GM23338 (cell line): ENCODE data around the gene ARPP21. TPM values are rescaled to one million over a fixed set of nuclear protein-coding genes. Genes with fewer than 3 reads are reported as not detected.

Experiments used
- ATAC-seq: fragments of 200-7000 bp; cut with Tn5 transposase; 3 replicates; pipeline ENCODE4 v1.9.1; 2020
- DNase-seq: peaks from one replicate; pipeline ENCODE4 v3.0.0-alpha.2; 2015; ENCODE audit warnings: low spot score
- H2AFZ ChIP-seq: fragments of 200-600 bp; sonication (generic); 2 replicates; pipeline ENCODE4 v1.8.0; 2016; ENCODE audit warnings: antibody characterized with exemption, mild to moderate bottlenecking, moderate library complexity
- H3F3A ChIP-seq: fragments of 200-600 bp; sonication (generic); replicated peaks from 2 replicates; pipeline ENCODE4 v1.8.0; 2017; ENCODE audit warnings: antibody characterized with exemption, mixed run types, low read depth
- H3K27ac ChIP-seq: fragments of 200-600 bp; sonication (generic); 2 replicates; pipeline ENCODE4 v1.6.1; 2016; ENCODE audit warnings: low read depth
- H3K27me3 ChIP-seq: fragments of 200-600 bp; sonication (generic); 2 replicates; pipeline ENCODE4 v1.8.0; 2016; ENCODE audit warnings: mild to moderate bottlenecking, mixed run types, moderate library complexity; ENCODE audit not compliant: insufficient read depth
- H3K36me3 ChIP-seq: fragments of 200-600 bp; sonication (generic); 2 replicates; pipeline ENCODE4 v1.8.0; 2016; ENCODE audit warnings: mild to moderate bottlenecking; ENCODE audit not compliant: insufficient read depth
- H3K4me1 ChIP-seq: fragments of 200-600 bp; sonication (generic); 2 replicates; pipeline ENCODE4 v1.8.0; 2016; ENCODE audit warnings: mild to moderate bottlenecking, moderate library complexity; ENCODE audit not compliant: insufficient read depth
- H3K4me2 ChIP-seq: fragments of 200-600 bp; sonication (generic); 2 replicates; pipeline ENCODE4 v1.7.1; 2017; ENCODE audit warnings: mixed run types
- H3K4me3 ChIP-seq: fragments of 200-600 bp; sonication (generic); 2 replicates; pipeline ENCODE4 v1.6.1; 2016; ENCODE audit warnings: mixed run types
- H3K79me2 ChIP-seq: fragments of 200-600 bp; sonication (generic); replicated peaks from 2 replicates; pipeline ENCODE4 v1.8.0; 2017; ENCODE audit warnings: mild to moderate bottlenecking; ENCODE audit not compliant: insufficient read depth
- H3K9me2 ChIP-seq: fragments of 200-600 bp; sonication (generic); 2 replicates; pipeline ENCODE4 v1.8.0; 2017; ENCODE audit not compliant: insufficient read depth
- H4K20me1 ChIP-seq: fragments of 200-600 bp; sonication (generic); replicated peaks from 2 replicates; pipeline ENCODE4 v1.8.0; 2017; ENCODE audit warnings: mild to moderate bottlenecking; ENCODE audit not compliant: insufficient read depth
- H3K27ac Mint-ChIP-seq: 2 replicates; pipeline ENCODE4 v1.8.0; 2020; ENCODE audit warnings: inconsistent platforms, mild to moderate bottlenecking, moderate library complexity, mixed read lengths
- H3K27me3 Mint-ChIP-seq: 3 replicates; pipeline ENCODE4 v1.8.0; 2022; ENCODE audit warnings: low read depth, mild to moderate bottlenecking, moderate library complexity, mixed read lengths, inconsistent platforms; ENCODE audit not compliant: insufficient read depth, poor library complexity
- H3K36me3 Mint-ChIP-seq: 3 replicates; pipeline ENCODE4 v1.8.0; 2021; ENCODE audit warnings: low read depth, mild to moderate bottlenecking, inconsistent platforms, moderate library complexity, mixed read lengths
- H3K4me1 Mint-ChIP-seq: 3 replicates; pipeline ENCODE4 v1.8.0; 2020; ENCODE audit warnings: mild to moderate bottlenecking, inconsistent platforms, mixed read lengths
- H3K4me3 Mint-ChIP-seq: 3 replicates; pipeline ENCODE4 v1.8.0; 2021; ENCODE audit warnings: moderate library complexity, mild to moderate bottlenecking, inconsistent platforms, mixed read lengths
- H3K9me3 Mint-ChIP-seq: 3 replicates; pipeline ENCODE4 v1.8.0; 2020; ENCODE audit warnings: moderate library complexity, mild to moderate bottlenecking, inconsistent platforms, mixed read lengths
- CREB1 ChIP-seq: fragments of 250-450 bp; sonication (Bioruptor Pico); IDR thresholded peaks from 2 replicates; pipeline ENCODE4 v1.5.0; 2020; ENCODE audit warnings: low read depth, mild to moderate bottlenecking, moderate library complexity
- ETS1 ChIP-seq: IDR thresholded peaks from 2 replicates; pipeline ENCODE4 v1.6.1; 2016; ENCODE audit warnings: antibody characterized with exemption
- EZH2 ChIP-seq: fragments of 200-600 bp; sonication (generic); IDR thresholded peaks from one replicate; pipeline ENCODE4 v1.8.0; 2017; ENCODE audit warnings: antibody characterized with exemption, mild to moderate bottlenecking, low read depth; ENCODE audit not compliant: unreplicated experiment
- EZH2phosphoT487 ChIP-seq: fragments of 200-600 bp; sonication (generic); IDR thresholded peaks from one replicate; pipeline ENCODE4 v1.8.1; 2018; ENCODE audit warnings: antibody characterized with exemption; ENCODE audit not compliant: unreplicated experiment
- JUNB ChIP-seq: IDR thresholded peaks from one replicate; pipeline ENCODE4 v1.6.1; 2016; ENCODE audit warnings: antibody characterized with exemption; ENCODE audit not compliant: unreplicated experiment
- NANOG ChIP-seq: IDR thresholded peaks from 2 replicates; pipeline ENCODE4 v1.6.1; 2016; ENCODE audit warnings: antibody characterized with exemption, borderline replicate concordance
- POLR2AphosphoS5 ChIP-seq: IDR thresholded peaks from 2 replicates; pipeline ENCODE4 v1.6.1; 2016; ENCODE audit warnings: antibody characterized with exemption, low read depth
- STAT1 ChIP-seq: IDR thresholded peaks from one replicate; pipeline ENCODE4 v1.6.1; 2016; ENCODE audit warnings: antibody characterized with exemption; ENCODE audit not compliant: unreplicated experiment
- ZNF114 ChIP-seq: fragments of 250-450 bp; sonication (Bioruptor Pico); IDR thresholded peaks from 2 replicates; pipeline ENCODE4 v1.5.0; 2020; ENCODE audit warnings: mild to moderate bottlenecking, moderate library complexity
- ZNF331 ChIP-seq: fragments of 250-450 bp; sonication (Bioruptor Pico); IDR thresholded peaks from 2 replicates; pipeline ENCODE4 v1.5.0; 2020; ENCODE audit warnings: low read depth, mild to moderate bottlenecking, moderate library complexity
- polyA plus RNA-seq: library from polyadenylated mRNA; unstranded; fragments of >200 nt; fragmentation: Nextera tagmentation; extraction: Ambion mirVana; gene quantifications from 2 replicates; pipeline ENCODE4 v1.2.1, GENCODE V29; 2016
- total RNA-seq: library from RNA; depleted of rRNA; stranded (reverse); fragments of >200 nt; shearing (Covaris generic); gene quantifications from 2 replicates; pipeline ENCODE4 v1.2.3, GENCODE V29; 2014
- TF ChIP-seq, protein P1 (sequence below), 2 experiments: fragments of 200-600 bp in 1 of 2; sonication (generic) in 1 of 2; conservative IDR thresholded peaks; 2 replicates each; pipeline versions ENCODE4 v1.5.1 to v1.6.1; 2016 to 2017; ENCODE audit warnings: antibody characterized with exemption in 2 of 2, low read depth in 2 of 2, mild to moderate bottlenecking in 2 of 2, moderate library complexity in 1 of 2
- TF ChIP-seq, protein P2 (sequence below): fragments of 250-450 bp; sonication (Bioruptor Pico); IDR thresholded peaks from 2 replicates; pipeline ENCODE4 v1.5.0; 2020; ENCODE audit warnings: mild to moderate bottlenecking, moderate library complexity

ARPP21 gene
- total and polyA plus RNA-seq, 2 experiments from 2014 or later = not detected

DNA sequence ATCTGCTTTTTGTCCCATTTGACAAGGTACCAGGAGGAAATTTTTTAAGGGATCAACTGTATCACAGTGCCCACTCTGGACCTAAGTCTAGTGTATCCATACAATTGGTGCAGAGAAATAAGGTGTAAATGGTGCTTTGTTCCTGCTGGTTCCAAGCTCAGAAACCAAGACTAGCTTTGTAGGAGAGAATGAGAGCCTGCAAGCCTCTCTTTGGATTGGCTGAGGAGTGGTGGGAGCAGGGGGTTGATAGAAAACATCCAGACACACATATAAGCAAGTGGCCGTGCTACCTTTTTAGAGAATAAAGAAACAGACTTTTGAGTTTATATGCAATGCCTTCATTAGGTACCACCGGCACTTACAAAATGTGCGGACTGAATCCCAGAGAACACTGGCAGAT lies 45.8 kb downstream of the ARPP21 start:
- Histone ChIP-seq H3K9me2 (no peaks in the 10 kb centered on the region), H3K4me1 (no peaks in the 10 kb centered on the region; the same call in none of the 2 replicates), H2AFZ (no peak overlapping the region), H3K4me2 (no peak overlapping the region), H3K27me3 (no peaks in the 10 kb centered on the region), H3F3A (no peaks in the 10 kb centered on the region), H3K27ac (no peak overlapping the region), H3K36me3 (no peaks in the 10 kb centered on the region), H3K79me2 (no peaks in the 10 kb centered on the region), H3K4me3 (no peak overlapping the region), H4K20me1 (no peaks in the 10 kb centered on the region)
- no peak for TF ChIP-seq ETS1
- H3K4me3 Mint-ChIP-seq = no peak overlapping the region
- ATAC-seq (no peak), DNase-seq (no peak)
- peaks cover 2% of the 10 kb centered on the region; the same call in 1 of the 3 replicates for H3K4me1 Mint-ChIP-seq
- no peaks in the 10 kb centered on the region for H3K27me3 Mint-ChIP-seq
- H3K36me3 Mint-ChIP-seq = no peaks in the 10 kb centered on the region
- H3K9me3 Mint-ChIP-seq = no peaks in the 10 kb centered on the region
- no peak overlapping the region for H3K27ac Mint-ChIP-seq

DNA sequence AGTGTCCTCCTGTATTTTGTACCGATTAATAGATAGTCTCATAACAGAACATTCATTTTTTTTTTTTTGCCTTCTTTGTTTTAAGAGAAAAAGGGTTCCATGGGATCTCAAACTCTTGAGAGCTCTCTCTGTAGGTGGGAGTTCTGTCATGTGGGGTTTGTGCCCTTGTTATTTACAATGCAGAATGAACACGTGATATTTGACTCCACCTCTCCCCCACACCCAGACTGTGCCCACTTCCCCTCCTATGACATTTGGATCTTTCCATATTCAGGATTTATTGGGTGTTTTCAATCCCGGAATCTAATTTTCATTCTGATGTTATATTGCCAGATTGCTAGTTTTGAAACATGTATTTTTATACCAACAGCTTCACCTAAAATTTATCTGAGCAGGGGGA lies 49.5 kb downstream of the ARPP21 start:
- H2AFZ ChIP-seq = no peak overlapping the region
- no peaks in the 10 kb centered on the region for H4K20me1 ChIP-seq
- no peak overlapping the region for H3K27ac Mint-ChIP-seq
- DNase-seq = no peak
- H3K27me3 Mint-ChIP-seq = no peaks in the 10 kb centered on the region
- H3K4me3 Mint-ChIP-seq = no peak overlapping the region
- H3K4me2 ChIP-seq = no peak overlapping the region
- no peaks in the 10 kb centered on the region for H3K36me3 ChIP-seq
- H3F3A ChIP-seq = no peaks in the 10 kb centered on the region
- no peaks in the 10 kb centered on the region for H3K4me1 ChIP-seq
- no peak overlapping the region for H3K4me3 ChIP-seq
- H3K9me3 Mint-ChIP-seq = no peaks in the 10 kb centered on the region
- H3K27me3 ChIP-seq = no peaks in the 10 kb centered on the region
- H3K79me2 ChIP-seq = no peaks in the 10 kb centered on the region
- no peak for ATAC-seq
- H3K4me1 Mint-ChIP-seq = no peaks in the 10 kb centered on the region
- H3K36me3 Mint-ChIP-seq = no peaks in the 10 kb centered on the region
- no peak overlapping the region for H3K27ac ChIP-seq
- H3K9me2 ChIP-seq = no peaks in the 10 kb centered on the region
- no peak for TF ChIP-seq ZNF114 (CRISPR knock-in tag)
- TF ChIP-seq, protein P1, sequence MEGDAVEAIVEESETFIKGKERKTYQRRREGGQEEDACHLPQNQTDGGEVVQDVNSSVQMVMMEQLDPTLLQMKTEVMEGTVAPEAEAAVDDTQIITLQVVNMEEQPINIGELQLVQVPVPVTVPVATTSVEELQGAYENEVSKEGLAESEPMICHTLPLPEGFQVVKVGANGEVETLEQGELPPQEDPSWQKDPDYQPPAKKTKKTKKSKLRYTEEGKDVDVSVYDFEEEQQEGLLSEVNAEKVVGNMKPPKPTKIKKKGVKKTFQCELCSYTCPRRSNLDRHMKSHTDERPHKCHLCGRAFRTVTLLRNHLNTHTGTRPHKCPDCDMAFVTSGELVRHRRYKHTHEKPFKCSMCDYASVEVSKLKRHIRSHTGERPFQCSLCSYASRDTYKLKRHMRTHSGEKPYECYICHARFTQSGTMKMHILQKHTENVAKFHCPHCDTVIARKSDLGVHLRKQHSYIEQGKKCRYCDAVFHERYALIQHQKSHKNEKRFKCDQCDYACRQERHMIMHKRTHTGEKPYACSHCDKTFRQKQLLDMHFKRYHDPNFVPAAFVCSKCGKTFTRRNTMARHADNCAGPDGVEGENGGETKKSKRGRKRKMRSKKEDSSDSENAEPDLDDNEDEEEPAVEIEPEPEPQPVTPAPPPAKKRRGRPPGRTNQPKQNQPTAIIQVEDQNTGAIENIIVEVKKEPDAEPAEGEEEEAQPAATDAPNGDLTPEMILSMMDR (conservative IDR thresholded peaks at IDR 0.05; ENCODE audit: low read depth in 2 of 2) = no peak
- TF ChIP-seq, protein P2, sequence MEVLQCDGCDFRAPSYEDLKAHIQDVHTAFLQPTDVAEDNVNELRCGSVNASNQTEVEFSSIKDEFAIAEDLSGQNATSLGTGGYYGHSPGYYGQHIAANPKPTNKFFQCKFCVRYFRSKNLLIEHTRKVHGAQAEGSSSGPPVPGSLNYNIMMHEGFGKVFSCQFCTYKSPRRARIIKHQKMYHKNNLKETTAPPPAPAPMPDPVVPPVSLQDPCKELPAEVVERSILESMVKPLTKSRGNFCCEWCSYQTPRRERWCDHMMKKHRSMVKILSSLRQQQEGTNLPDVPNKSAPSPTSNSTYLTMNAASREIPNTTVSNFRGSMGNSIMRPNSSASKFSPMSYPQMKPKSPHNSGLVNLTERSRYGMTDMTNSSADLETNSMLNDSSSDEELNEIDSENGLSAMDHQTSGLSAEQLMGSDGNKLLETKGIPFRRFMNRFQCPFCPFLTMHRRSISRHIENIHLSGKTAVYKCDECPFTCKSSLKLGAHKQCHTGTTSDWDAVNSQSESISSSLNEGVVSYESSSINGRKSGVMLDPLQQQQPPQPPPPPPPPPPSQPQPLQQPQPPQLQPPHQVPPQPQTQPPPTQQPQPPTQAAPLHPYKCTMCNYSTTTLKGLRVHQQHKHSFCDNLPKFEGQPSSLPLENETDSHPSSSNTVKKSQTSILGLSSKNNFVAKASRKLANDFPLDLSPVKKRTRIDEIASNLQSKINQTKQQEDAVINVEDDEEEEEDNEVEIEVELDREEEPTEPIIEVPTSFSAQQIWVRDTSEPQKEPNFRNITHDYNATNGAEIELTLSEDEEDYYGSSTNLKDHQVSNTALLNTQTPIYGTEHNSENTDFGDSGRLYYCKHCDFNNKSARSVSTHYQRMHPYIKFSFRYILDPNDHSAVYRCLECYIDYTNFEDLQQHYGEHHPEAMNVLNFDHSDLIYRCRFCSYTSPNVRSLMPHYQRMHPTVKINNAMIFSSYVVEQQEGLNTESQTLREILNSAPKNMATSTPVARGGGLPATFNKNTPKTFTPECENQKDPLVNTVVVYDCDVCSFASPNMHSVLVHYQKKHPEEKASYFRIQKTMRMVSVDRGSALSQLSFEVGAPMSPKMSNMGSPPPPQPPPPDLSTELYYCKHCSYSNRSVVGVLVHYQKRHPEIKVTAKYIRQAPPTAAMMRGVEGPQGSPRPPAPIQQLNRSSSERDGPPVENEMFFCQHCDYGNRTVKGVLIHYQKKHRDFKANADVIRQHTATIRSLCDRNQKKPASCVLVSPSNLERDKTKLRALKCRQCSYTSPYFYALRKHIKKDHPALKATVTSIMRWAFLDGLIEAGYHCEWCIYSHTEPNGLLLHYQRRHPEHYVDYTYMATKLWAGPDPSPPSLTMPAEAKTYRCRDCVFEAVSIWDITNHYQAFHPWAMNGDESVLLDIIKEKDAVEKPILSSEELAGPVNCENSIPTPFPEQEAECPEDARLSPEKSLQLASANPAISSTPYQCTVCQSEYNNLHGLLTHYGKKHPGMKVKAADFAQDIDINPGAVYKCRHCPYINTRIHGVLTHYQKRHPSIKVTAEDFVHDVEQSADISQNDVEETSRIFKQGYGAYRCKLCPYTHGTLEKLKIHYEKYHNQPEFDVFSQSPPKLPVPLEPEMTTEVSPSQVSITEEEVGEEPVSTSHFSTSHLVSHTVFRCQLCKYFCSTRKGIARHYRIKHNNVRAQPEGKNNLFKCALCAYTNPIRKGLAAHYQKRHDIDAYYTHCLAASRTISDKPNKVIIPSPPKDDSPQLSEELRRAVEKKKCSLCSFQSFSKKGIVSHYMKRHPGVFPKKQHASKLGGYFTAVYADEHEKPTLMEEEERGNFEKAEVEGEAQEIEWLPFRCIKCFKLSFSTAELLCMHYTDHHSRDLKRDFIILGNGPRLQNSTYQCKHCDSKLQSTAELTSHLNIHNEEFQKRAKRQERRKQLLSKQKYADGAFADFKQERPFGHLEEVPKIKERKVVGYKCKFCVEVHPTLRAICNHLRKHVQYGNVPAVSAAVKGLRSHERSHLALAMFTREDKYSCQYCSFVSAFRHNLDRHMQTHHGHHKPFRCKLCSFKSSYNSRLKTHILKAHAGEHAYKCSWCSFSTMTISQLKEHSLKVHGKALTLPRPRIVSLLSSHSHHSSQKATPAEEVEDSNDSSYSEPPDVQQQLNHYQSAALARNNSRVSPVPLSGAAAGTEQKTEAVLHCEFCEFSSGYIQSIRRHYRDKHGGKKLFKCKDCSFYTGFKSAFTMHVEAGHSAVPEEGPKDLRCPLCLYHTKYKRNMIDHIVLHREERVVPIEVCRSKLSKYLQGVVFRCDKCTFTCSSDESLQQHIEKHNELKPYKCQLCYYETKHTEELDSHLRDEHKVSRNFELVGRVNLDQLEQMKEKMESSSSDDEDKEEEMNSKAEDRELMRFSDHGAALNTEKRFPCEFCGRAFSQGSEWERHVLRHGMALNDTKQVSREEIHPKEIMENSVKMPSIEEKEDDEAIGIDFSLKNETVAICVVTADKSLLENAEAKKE = no peak
- TF ChIP-seq EZH2phosphoT487 = no peak
- TF ChIP-seq ETS1 = no peak
- no peak for TF ChIP-seq CREB1 (CRISPR knock-in tag)
- TF ChIP-seq STAT1 = no peak
- TF ChIP-seq ZNF331 (CRISPR knock-in tag) = no peak
- TF ChIP-seq POLR2AphosphoS5 = no peak
- no peak for TF ChIP-seq NANOG
- TF ChIP-seq JUNB = no peak
- TF ChIP-seq EZH2 = no peak
